Left ventricle myocardium inferior (tissue), 1 donor: ENCODE results near the gene SIK3. TPM values are rescaled to one million over a fixed set of nuclear protein-coding genes. Genes with fewer than 3 reads are reported as not detected.

Experiments used
- DNase-seq: peaks from one replicate; pipeline ENCODE4 v3.0.0-alpha.2; 2020
- H3K27ac ChIP-seq: fragments of 200-600 bp; replicated peaks from 2 replicates; pipeline ENCODE4 v1.8.0; 2021
- H3K27me3 ChIP-seq: fragments of 200-600 bp; 2 replicates; pipeline ENCODE4 v1.8.0; 2021; ENCODE audit warnings: low read depth
- H3K36me3 ChIP-seq: fragments of 200-600 bp; 2 replicates; pipeline ENCODE4 v1.8.0; 2021
- H3K4me1 ChIP-seq: fragments of 200-600 bp; 2 replicates; pipeline ENCODE4 v1.8.0; 2021
- H3K4me3 ChIP-seq: fragments of 200-600 bp; 2 replicates; pipeline ENCODE4 v1.8.0; 2021; ENCODE audit warnings: mild to moderate bottlenecking, moderate library complexity
- H3K9me3 ChIP-seq: fragments of 200-600 bp; replicated peaks from 2 replicates; pipeline ENCODE4 v1.8.0; 2021
- intact Hi-C: fragments of 100-400 bp; cut with micrococcal nuclease; formaldehyde crosslinking; loops from one replicate; pipeline ENCODE4 v1.11.0; 2022
- total RNA-seq: library from RNA; stranded (reverse); fragmentation: NEBNext Ultra II Directional; extraction: Animal tissue kit (Norgen Biotek cat#: 25700); gene quantifications from one replicate; pipeline ENCODE4 v1.2.1, GENCODE V29; 2021
- TF ChIP-seq, protein P1 (sequence below): fragments of 200-600 bp; IDR thresholded peaks from 2 replicates; pipeline ENCODE4 v1.8.0; 2021; ENCODE audit warnings: antibody characterized with exemption, mild to moderate bottlenecking, borderline replicate concordance
- donor health status: DM: no; HTN: yes; CAD: no; lungs with severe emphysema.

SIK3 gene
- total RNA-seq, 1 donor from 2014 or later: 36.3 TPM

DNA sequence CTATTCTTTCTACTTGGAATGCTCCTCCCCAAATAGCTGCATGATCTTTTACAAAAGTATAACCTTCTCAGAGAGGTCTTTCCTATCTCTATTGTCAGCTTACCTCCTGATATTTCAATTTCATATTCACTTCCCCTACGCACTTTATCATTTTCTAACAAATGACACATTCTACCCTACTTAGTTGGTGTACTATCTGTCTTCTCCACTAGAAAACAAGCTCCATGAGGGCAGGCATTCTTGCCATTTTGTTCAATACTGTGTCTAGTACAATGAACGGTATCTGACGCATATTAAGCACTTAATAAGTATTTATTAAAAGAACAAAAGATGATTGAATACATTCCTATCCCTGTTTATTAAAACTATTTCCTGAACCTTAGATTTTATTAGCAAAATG, 164.3 kb downstream of the SIK3 start:
- Histone ChIP-seq H3K27ac (no peak overlapping the region), H3K36me3 (peaks cover 13% of the 10 kb centered on the region), H3K4me3 (no peak overlapping the region), H3K27me3 (no peaks in the 10 kb centered on the region), H3K4me1 (peaks cover 41% of the 10 kb centered on the region), H3K9me3 (no peaks in the 10 kb centered on the region)
- no peak for DNase-seq
- TF ChIP-seq, protein P1, sequence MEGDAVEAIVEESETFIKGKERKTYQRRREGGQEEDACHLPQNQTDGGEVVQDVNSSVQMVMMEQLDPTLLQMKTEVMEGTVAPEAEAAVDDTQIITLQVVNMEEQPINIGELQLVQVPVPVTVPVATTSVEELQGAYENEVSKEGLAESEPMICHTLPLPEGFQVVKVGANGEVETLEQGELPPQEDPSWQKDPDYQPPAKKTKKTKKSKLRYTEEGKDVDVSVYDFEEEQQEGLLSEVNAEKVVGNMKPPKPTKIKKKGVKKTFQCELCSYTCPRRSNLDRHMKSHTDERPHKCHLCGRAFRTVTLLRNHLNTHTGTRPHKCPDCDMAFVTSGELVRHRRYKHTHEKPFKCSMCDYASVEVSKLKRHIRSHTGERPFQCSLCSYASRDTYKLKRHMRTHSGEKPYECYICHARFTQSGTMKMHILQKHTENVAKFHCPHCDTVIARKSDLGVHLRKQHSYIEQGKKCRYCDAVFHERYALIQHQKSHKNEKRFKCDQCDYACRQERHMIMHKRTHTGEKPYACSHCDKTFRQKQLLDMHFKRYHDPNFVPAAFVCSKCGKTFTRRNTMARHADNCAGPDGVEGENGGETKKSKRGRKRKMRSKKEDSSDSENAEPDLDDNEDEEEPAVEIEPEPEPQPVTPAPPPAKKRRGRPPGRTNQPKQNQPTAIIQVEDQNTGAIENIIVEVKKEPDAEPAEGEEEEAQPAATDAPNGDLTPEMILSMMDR: no peak
- intact Hi-C loops: no loop called here

GRCh38 chr11:116932181-116932580, 166.0 kb downstream of the SIK3 start:
- H3K4me1 ChIP-seq: peaks cover 59% of the 10 kb centered on the region
- H3K27me3 ChIP-seq: no peaks in the 10 kb centered on the region
- H3K36me3 ChIP-seq: peaks cover 13% of the 10 kb centered on the region
- H3K9me3 ChIP-seq: no peaks in the 10 kb centered on the region
- H3K27ac ChIP-seq: peak overlapping the region; percentile 77
- DNase-seq: no peak
- TF ChIP-seq, protein P1: no peak
- peak overlapping the region; percentile 9 for H3K4me3 ChIP-seq
- intact Hi-C loops: no loop called here

- peak overlapping the region; percentile 77 for H3K27ac ChIP-seq
- no peaks in the 10 kb centered on the region for H3K27me3 ChIP-seq
- DNase-seq: no peak
- peak overlapping the region; percentile 9 for H3K4me3 ChIP-seq
- peaks cover 11% of the 10 kb centered on the region for H3K36me3 ChIP-seq
- TF ChIP-seq, protein P1: no peak
- intact Hi-C loops: no loop called here
- H3K9me3 ChIP-seq: no peaks in the 10 kb centered on the region
- H3K4me1 ChIP-seq: peaks cover 63% of the 10 kb centered on the region
Observed at GRCh38 chr11:116931206-116931953, 166.8 kb downstream of the SIK3 start.

GRCh38 chr11:116930586-116930985, 167.6 kb downstream of the SIK3 start:
- intact Hi-C loops: no loop called here
- Histone ChIP-seq H3K36me3 (peaks cover 9% of the 10 kb centered on the region), H3K27me3 (no peaks in the 10 kb centered on the region), H3K27ac (peak overlapping the region; percentile 77), H3K4me3 (peak overlapping the region; percentile 47), H3K9me3 (no peaks in the 10 kb centered on the region), H3K4me1 (peaks cover 63% of the 10 kb centered on the region)
- TF ChIP-seq, protein P1: no peak
- DNase-seq: no peak

DNA sequence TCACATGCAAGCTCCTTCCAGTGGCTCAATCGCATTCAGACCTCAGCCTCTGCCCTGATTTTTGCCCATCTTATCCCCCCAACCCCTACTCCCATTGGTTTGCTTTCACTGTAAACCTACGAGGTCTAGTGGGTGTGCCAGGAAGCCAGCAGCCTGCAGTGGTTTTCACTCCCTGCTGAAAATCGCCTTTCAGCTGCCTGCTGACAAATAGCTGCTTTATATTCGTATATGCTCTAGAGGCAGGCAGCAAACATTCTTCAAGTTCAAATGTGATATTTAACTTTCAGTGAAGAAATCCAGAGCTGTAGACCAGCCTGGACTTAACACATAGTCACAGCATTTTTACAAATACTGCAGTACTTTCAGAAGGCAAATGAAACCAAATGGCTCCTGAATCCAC, 168.1 kb downstream of the SIK3 start:
- Histone ChIP-seq H3K4me3 (peak overlapping the region; percentile 47), H3K9me3 (no peaks in the 10 kb centered on the region), H3K36me3 (peaks cover 9% of the 10 kb centered on the region), H3K27me3 (no peaks in the 10 kb centered on the region), H3K4me1 (peaks cover 66% of the 10 kb centered on the region), H3K27ac (peak overlapping the region; percentile 77)
- TF ChIP-seq, protein P1: no peak
- no peak for DNase-seq
- intact Hi-C loops: no loop called here
